ENCODE data around the gene CCDC27.

DNA sequence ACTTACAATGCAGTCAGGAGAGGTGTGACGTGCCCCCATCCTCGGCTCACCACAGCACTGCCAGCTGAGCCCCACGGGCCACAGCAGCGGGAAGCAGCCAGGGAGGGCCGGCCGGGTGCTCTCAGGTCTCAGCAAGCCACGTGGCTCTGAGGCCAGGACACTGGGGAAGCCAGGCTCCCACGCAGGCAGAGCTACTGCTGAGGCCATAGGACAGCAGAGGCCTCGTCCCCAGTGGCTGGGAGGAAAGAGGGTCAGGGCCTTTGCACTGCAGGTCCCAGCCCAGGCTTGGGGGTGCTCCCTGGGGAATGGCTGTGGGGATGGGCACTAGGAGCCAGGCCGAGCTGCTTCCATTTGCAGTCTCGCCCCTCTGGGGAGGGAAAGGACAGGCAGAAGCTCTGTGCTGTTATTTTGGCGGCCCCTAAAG is 38.3 kb downstream of the CCDC27 start:
- no peak for TF ChIP-seq SIX5 (IDR thresholded peaks at IDR 0.05; ENCODE audit: low read depth, low read length)
- TF ChIP-seq POLR2A (IDR thresholded peaks at IDR 0.05; ENCODE audit: control extremely low read depth in 1 of 2, low read depth in 2 of 2, low read length in 2 of 2): no peak
- TF ChIP-seq TBP (IDR thresholded peaks at IDR 0.05; ENCODE audit: low read depth, low read length): no peak
- TF ChIP-seq, protein P1, sequence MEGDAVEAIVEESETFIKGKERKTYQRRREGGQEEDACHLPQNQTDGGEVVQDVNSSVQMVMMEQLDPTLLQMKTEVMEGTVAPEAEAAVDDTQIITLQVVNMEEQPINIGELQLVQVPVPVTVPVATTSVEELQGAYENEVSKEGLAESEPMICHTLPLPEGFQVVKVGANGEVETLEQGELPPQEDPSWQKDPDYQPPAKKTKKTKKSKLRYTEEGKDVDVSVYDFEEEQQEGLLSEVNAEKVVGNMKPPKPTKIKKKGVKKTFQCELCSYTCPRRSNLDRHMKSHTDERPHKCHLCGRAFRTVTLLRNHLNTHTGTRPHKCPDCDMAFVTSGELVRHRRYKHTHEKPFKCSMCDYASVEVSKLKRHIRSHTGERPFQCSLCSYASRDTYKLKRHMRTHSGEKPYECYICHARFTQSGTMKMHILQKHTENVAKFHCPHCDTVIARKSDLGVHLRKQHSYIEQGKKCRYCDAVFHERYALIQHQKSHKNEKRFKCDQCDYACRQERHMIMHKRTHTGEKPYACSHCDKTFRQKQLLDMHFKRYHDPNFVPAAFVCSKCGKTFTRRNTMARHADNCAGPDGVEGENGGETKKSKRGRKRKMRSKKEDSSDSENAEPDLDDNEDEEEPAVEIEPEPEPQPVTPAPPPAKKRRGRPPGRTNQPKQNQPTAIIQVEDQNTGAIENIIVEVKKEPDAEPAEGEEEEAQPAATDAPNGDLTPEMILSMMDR (IDR thresholded peaks at IDR 0.05; ENCODE audit: control extremely low read depth in 1 of 3, insufficient read depth in 1 of 3, low read depth in 1 of 3, low read length in 3 of 3): no peak
- TF ChIP-seq RAD21 (IDR thresholded peaks at IDR 0.05 in 1 of 2, conservative IDR thresholded peaks at IDR 0.05 in 1 of 2; ENCODE audit: low read depth in 2 of 2, low read length in 2 of 2): no peak
- no peak for TF ChIP-seq EZH2 (IDR thresholded peaks at IDR 0.05; ENCODE audit: low read depth, low read length, severe bottlenecking)
- TF ChIP-seq SIN3A (conservative IDR thresholded peaks at IDR 0.05 in 1 of 2, IDR thresholded peaks at IDR 0.05 in 1 of 2; ENCODE audit: low read depth in 1 of 2, low read length in 2 of 2): no peak
- no peak for TF ChIP-seq TCF12 (IDR thresholded peaks at IDR 0.05; ENCODE audit: low read depth, low read length)
- TF ChIP-seq CHD1 (IDR thresholded peaks at IDR 0.05; ENCODE audit: low read depth, low read length): no peak
- TF ChIP-seq, protein P2, sequence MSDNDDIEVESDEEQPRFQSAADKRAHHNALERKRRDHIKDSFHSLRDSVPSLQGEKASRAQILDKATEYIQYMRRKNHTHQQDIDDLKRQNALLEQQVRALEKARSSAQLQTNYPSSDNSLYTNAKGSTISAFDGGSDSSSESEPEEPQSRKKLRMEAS (IDR thresholded peaks at IDR 0.05): no peak

Measured in H1 (cell line).